HG02943 (cell line): ENCODE measurements around the gene PIGR.

Source experiments
- ATAC-seq: cut with Tn5 transposase; IDR thresholded peaks from one replicate; pipeline ENCODE4 v1.9.1; 2021; ENCODE audit warnings: mild to moderate bottlenecking, low read depth, moderate library complexity; ENCODE audit not compliant: unreplicated experiment

The PIGR gene, protein sequence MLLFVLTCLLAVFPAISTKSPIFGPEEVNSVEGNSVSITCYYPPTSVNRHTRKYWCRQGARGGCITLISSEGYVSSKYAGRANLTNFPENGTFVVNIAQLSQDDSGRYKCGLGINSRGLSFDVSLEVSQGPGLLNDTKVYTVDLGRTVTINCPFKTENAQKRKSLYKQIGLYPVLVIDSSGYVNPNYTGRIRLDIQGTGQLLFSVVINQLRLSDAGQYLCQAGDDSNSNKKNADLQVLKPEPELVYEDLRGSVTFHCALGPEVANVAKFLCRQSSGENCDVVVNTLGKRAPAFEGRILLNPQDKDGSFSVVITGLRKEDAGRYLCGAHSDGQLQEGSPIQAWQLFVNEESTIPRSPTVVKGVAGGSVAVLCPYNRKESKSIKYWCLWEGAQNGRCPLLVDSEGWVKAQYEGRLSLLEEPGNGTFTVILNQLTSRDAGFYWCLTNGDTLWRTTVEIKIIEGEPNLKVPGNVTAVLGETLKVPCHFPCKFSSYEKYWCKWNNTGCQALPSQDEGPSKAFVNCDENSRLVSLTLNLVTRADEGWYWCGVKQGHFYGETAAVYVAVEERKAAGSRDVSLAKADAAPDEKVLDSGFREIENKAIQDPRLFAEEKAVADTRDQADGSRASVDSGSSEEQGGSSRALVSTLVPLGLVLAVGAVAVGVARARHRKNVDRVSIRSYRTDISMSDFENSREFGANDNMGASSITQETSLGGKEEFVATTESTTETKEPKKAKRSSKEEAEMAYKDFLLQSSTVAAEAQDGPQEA

GRCh38 chr1:206946261-206946660 is at the start of gene PIGR:
Gene PIGR (minus strand): TSS chr1:206946466. CDS start chr1:206940531, 5,935 bp downstream.
- no peak for ATAC-seq

DNA sequence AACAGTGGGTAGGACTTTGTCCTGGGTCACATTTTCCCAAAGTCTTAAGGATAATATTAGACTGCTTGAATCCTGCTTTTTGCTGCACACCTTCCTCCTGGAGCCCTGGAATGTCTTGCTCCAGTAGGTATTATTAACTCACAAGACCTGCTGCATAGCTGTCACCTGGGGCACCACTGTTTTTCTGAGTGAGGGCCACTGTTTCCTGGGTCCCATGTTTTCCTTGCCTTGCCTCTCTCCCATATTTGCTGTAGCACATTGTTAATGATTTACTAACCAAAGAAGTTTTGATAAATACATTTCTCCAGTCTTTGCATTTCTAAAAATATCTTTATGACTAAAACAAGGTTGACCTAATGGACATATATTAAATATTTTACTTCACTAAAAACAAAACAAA is 46.5 kb upstream of the PIGR start:
- ATAC-seq: no peak

GRCh38 chr1:206987873-206988272 is 41.6 kb upstream of the PIGR start:
- ATAC-seq: no peak

- no peak for ATAC-seq
Measured at GRCh38 chr1:206986885-206987284, 40.6 kb upstream of the PIGR start.

DNA sequence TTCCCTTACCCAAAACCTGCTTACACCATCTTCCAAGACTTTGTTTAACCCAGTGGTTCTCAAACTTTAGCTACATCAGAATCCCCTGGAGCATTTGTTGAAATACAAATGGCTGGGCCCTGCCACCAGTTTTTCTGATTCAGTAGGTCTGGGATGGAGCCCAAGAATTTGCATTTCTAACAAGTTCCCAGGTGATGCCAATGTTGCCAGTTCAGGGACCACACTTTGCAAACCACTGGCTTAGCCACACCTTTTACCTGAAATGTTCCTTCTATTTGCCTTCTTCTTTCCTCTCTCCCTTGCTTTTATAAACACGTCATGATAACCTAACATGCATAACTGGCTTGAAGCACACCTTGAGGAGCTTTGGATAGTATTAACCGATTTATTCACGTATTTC is 40.1 kb upstream of the PIGR start:
- ATAC-seq: no peak

GRCh38 chr1:206985162-206985749 is 39.0 kb upstream of the PIGR start:
- ATAC-seq: no peak

DNA sequence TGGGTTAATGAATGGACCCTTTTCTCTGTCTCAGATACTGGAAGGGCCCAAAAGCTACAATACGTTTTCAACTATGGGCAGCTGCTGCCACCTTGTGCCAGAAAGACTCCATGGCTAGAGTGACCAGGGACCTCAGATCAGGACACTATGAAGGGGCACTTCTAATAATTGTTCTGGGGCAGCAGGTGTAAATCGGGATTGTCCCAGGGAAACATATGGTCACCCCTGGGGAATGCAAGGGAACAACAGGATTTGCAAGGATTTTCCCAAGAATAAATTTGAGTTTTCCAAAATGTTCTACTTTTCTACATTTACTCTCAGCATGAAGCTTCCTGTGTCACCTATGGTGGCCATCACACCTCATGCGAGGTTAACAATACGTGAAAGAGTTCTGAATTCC is 36.0 kb upstream of the PIGR start:
- peak; percentile 71 for ATAC-seq

DNA sequence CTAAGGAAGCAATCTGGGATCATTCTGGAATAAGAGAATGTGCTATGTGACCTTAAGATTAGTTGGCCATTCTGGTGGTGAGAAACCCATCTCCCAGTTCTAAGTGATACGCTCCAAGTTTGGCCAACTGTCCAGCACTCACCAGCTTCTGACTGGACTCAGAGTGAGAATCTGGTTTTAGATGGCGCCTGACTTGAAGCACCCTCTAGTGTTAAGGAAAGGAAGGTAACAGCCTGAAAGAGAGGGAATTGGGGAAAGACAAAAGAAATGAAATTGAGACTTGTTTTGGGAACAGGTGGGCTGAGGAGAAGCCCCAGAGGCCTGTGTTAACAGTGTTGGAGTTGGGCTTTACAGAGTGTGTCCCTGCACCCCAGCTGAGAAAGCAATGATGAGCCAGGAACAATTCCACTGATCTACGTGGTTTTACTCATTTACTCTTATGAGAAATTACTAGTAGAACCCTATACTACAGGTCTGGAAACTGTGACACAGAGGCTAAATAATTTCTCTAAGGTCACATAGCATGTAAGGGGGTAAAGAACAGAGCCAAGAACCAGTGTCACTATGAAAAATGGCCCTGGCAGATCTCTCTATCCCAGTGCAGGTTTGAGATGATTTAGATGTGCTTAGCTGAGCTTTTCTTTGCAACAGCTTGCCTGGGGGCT is 33.2 kb upstream of the PIGR start:
- ATAC-seq: no peak

DNA sequence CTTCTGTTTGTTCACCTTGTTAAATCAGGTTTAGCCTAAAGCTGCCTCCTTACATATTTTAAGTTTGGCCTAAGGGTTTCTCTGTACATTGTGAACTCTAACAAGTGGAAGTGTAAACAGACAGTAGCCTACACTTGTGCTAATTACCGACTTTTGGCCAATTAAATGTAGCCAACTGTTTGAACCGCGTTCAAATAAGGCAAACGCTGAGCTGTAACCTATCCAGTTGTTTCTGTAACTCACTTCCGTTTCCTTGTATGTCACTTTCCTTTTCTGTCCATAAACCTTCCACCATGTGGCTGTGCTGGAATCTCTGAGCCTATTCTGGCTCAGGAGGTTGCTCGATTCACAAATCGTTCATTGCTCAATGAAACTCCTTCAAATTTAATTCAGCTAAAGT is 32.0 kb upstream of the PIGR start:
- ATAC-seq: no peak

DNA sequence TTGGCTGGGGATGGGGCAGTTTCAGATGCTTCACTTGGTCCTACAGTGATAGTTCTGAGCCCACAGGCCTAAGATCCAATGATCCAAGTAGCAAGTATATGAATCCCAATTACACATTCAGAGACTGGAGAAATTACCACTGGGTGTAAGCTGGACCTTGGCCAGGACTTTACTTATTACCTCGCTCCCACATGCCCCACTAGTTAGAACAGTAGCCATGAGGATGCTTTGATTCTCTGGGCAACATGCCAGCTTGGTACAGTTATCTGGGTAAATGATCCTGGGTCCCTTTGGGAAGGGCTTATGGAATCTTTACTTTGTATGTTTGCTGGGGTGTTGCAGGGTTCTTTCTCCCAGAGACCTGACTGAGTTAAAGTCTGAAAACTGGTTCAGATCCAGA is 29.0 kb upstream of the PIGR start:
- no peak for ATAC-seq

DNA sequence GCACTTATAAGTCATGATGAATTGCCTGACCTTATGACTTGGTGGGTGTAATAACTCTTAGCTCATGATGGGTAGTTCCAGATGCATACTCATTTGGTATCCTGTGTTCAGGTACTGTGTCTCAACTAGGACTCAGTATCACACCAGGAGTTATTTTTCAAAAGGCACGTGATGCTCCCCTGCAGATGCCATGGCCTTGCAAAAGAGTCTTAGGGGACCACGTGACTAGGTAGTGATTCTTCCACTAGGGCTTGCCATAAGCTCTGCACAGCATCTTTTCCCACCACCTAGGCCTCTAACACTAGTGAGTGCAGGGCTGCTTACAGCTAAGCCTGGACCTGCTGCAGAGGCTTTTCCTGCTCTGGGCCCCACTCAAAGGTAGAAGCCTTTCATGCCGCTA is 27.9 kb upstream of the PIGR start:
- ATAC-seq: no peak

DNA sequence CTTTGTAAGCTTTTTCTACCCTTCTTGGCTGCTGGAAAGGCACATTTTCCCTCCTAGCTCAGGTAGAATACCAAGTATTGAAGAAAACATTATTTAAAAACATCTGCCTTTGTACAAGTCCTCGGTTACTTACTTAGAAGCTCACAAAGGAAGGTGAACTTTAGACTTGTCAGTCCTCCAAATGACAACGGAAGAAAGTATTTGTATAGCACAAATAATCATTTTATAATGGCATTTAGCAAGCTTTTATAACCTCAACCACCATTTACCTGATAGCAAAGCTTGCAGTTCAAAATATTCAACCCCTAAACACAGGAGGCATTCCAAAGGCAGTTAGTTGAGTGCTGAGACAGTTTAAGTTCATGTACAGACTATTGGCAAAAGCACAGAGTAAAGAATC is 26.5 kb upstream of the PIGR start:
- ATAC-seq: no peak

DNA sequence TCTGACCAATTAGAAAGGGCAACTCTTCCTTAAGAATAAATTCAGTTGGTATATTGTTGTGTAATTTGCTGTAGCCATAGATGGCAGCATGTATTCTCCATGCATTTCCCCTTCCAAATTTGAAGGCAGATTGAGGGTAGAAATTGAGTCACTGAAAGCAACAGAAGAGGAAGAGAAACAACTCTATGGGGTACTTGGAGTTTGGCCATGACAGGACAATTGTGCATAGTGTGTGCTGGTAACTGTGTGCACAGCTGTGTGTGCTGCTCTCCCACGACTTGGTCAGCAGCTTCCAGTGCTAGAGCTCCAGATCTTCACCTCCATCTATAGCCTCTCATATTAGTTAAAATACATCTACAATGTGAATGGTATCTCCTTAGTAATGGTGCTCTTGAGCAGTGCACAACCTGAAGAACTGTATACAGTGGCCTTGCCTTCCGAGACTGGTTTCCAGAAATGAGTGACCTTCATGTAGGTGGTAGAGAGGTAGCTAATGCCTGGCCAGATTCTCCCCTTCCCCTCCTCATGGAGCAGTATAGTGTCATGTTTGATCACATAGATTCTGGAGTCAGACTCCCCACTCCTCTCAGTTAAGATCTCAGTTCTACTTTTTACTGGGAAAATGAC is 24.9 kb upstream of the PIGR start:
- no peak for ATAC-seq

DNA sequence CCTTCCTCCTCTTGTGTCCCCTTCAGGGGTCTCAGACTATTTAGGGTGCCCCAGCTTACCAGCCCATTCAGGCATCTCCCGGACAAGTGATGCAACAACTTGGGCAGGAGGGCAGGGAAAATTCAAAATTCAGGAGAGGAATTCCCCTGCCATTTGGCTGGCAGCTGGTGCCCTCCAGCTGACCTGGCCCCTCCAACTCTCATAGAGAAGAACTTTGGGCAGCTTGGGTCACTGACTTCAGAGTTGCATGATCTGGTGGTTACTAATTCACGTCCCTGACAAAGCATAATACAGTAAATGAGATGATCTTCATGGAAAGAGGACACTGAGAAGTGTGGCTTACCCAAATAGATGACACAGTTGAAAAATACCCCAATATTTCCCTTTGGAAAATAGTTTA is 24.2 kb upstream of the PIGR start, which contains the start of gene FCAMR:
FCAMR (minus strand) TSS at position 15 of the 400 bp plus-strand sequence. CDS start 335 bp downstream, outside the sequence.
- ATAC-seq: no peak

GRCh38 chr1:206969090-206969489 is 22.8 kb upstream of the PIGR start:
- ATAC-seq: no peak

GRCh38 chr1:206967096-206967849 is 21.0 kb upstream of the PIGR start:
- no peak for ATAC-seq

DNA sequence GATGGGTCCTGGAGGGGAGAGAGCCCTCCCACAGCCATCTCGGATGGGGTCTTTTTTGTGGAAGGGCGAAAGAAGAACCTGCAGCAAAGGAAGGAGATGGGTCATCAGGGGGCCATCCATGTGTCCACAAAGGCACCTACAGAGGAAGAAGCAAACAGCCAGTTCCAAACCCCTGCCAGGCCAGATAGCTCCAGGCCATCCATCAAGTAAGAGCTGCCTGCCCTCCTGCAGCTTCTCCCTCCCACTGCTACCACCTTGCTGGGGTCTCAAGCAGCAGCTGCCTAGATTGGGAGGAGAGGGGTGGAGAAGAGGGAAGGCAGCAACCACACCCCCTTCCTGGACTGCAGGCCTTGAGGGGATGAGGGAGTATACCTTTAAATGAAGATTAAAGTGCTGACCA is 19.5 kb upstream of the PIGR start:
- ATAC-seq: no peak

GRCh38 chr1:206963740-206964139 is 17.5 kb upstream of the PIGR start:
- no peak for ATAC-seq

- ATAC-seq: no peak
Measured at GRCh38 chr1:206963119-206963712, 16.9 kb upstream of the PIGR start.
